ENCODE measurements around the gene CCDC50.

The CCDC50 gene

DNA sequence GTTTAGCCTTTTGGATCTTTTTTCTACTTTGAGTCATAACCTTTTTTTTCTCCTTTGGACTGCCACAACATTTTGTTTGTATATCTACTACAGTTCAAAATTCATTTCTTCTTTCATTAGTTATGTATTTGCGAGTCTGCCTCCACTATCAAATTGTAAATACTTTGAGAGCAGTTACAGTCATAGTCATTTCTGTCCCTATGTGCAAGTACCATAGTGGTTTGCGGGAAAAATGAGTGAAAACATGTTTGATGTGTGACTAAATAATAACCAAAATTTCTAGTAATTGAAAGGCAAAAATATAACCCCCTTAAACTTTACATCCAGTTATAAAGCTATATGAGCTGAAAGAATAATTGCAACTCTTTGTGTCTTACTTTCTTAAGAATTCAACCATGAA, 45.8 kb upstream of the CCDC50 start:
- Histone ChIP-seq H3K4me2 (no peak overlapping the region), H4K20me1 (ENCODE audit: insufficient read depth) (no peaks in the 10 kb centered on the region)

DNA sequence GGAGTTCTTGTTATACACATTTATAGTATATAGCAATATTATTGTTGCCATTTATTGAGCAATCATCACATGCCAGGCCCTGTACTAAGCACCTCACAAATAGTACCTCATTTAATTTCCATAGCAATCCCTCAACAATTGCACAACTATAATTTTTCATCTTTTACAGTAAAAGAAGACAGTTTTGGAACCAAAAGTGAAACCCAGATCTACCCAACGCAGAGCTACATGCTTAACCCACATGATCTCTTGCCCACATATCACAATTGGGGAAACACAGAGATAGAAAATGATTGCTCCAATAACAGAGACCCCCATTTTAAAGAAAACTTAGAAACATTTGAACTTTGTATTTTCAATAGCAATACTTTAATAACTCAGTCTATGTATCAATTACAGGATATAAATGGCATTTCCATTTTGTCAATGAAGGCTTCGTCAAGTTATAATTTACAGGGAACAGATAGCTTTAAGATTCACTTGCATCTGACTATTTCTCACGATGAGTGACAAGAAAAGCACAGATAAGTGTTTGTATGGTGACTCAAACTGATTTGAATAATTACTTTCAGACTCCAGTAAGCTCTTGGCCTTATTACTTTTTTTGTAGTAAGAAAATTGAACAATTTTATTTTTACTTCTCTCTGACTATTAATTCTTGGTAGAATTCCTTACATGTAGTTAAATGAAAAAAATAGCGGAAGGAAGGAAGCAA, 38.7 kb upstream of the CCDC50 start:
- Histone ChIP-seq H3K9ac (peak overlapping the region; percentile 6; the same call in 1 of the 2 replicates), H3K27me3 (ENCODE audit: insufficient read depth, low read depth) (no peaks in the 10 kb centered on the region), H2AFZ (ENCODE audit: low read depth) (peak overlapping the region; percentile 36), H3K27ac (peak overlapping the region; percentile 55), H4K20me1 (ENCODE audit: insufficient read depth) (no peaks in the 10 kb centered on the region), H3K36me3 (ENCODE audit: insufficient read depth) (no peaks in the 10 kb centered on the region), H3K4me2 (peak overlapping the region; percentile 79), H3K4me3 (IDR thresholded peaks at IDR 0.05; ENCODE audit: insufficient read depth, low read depth, low read length) (peak overlapping the region; percentile 83), H3K79me2 (ENCODE audit: insufficient read depth, low read depth) (no peaks in the 10 kb centered on the region), H3K4me1 (ENCODE audit: low read depth, poor library complexity, severe bottlenecking) (peaks cover 41% of the 10 kb centered on the region)
- TF ChIP-seq, protein P1, sequence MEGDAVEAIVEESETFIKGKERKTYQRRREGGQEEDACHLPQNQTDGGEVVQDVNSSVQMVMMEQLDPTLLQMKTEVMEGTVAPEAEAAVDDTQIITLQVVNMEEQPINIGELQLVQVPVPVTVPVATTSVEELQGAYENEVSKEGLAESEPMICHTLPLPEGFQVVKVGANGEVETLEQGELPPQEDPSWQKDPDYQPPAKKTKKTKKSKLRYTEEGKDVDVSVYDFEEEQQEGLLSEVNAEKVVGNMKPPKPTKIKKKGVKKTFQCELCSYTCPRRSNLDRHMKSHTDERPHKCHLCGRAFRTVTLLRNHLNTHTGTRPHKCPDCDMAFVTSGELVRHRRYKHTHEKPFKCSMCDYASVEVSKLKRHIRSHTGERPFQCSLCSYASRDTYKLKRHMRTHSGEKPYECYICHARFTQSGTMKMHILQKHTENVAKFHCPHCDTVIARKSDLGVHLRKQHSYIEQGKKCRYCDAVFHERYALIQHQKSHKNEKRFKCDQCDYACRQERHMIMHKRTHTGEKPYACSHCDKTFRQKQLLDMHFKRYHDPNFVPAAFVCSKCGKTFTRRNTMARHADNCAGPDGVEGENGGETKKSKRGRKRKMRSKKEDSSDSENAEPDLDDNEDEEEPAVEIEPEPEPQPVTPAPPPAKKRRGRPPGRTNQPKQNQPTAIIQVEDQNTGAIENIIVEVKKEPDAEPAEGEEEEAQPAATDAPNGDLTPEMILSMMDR (conservative IDR thresholded peaks at IDR 0.05; ENCODE audit: low read depth, low read length) = no peak

More for the DNA sequence above, 45.8 kb upstream of the CCDC50 start:
- H3K27ac ChIP-seq = no peak overlapping the region
- H3K4me3 ChIP-seq (IDR thresholded peaks at IDR 0.05; ENCODE audit: insufficient read depth, low read depth, low read length) = no peak overlapping the region
- no peak overlapping the region for H2AFZ ChIP-seq (ENCODE audit: low read depth)
- TF ChIP-seq, protein P1 (conservative IDR thresholded peaks at IDR 0.05; ENCODE audit: low read depth, low read length) = no peak
- no peaks in the 10 kb centered on the region for H3K4me1 ChIP-seq (ENCODE audit: low read depth, poor library complexity, severe bottlenecking)
- H3K36me3 ChIP-seq (ENCODE audit: insufficient read depth) = no peaks in the 10 kb centered on the region
- no peaks in the 10 kb centered on the region for H3K79me2 ChIP-seq (ENCODE audit: insufficient read depth, low read depth)
- no peak overlapping the region for H3K9ac ChIP-seq
- H3K27me3 ChIP-seq (ENCODE audit: insufficient read depth, low read depth) = no peaks in the 10 kb centered on the region

DNA sequence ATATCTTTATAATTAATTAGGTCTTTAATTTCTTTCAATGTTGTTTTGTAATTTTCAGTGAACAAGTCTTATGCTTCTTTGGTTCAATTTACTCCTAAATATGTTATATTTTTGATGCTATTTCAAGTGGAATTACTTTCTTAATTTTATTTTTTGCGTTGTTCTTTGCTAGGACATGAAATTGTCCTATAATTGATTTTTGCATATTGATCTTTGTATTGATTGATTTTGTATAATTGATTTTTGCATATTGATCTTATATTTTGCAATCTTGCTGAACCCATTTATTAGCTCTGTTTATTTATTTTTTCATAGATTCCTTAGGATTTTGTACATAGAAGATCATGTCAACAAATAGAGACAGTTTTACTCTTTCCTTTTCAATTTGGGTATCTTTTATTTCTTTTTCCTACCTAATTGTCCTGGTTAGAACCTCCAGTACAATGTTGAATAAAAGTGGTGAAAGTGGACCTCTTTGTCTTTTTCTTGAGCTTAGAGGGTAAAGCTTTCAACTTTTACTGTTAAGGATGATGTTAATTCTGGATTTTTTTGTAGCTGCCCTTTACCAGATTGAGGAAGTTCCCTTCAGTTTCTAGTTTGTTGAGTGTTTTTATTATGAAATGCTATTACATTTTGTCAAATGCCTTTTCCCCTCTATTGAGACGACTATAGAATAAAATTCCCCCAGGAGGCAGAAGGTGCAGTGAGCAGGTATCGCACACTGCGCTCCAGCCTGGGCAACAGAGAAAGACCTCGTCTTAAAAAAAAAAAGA, 36.8 kb upstream of the CCDC50 start:
- Histone ChIP-seq H3K4me2 (no peak overlapping the region), H3K4me3 (IDR thresholded peaks at IDR 0.05; ENCODE audit: insufficient read depth, low read depth, low read length) (no peak overlapping the region), H3K27me3 (ENCODE audit: insufficient read depth, low read depth) (no peaks in the 10 kb centered on the region), H3K4me1 (ENCODE audit: low read depth, poor library complexity, severe bottlenecking) (peaks cover 61% of the 10 kb centered on the region), H3K27ac (no peak overlapping the region), H3K79me2 (ENCODE audit: insufficient read depth, low read depth) (no peaks in the 10 kb centered on the region), H3K9ac (no peak overlapping the region), H4K20me1 (ENCODE audit: insufficient read depth) (no peaks in the 10 kb centered on the region), H2AFZ (ENCODE audit: low read depth) (no peak overlapping the region), H3K36me3 (ENCODE audit: insufficient read depth) (no peaks in the 10 kb centered on the region)
- TF ChIP-seq, protein P1 (conservative IDR thresholded peaks at IDR 0.05; ENCODE audit: low read depth, low read length) = no peak

DNA sequence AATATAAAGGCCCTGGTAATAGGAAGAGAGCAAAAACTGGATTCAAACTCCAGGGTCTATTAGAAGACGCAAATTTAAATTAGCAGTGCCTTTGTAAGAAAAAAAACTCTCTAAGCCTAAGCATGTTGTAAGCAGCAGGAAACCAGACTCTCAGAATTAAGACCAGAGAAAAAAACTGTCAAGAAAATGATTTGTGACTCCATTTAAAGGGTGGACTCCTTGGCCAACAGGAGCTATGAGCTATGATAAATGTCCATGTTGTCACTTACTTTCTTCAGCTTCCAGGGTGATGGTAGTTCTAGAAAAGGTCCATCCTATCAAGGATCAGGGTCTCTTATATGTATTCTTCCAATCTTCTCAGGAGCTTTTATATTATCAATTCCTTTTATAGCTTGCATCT, 34.9 kb upstream of the CCDC50 start:
- peaks cover 78% of the 10 kb centered on the region for H3K4me1 ChIP-seq (ENCODE audit: low read depth, poor library complexity, severe bottlenecking)
- no peak overlapping the region for H3K27ac ChIP-seq
- H3K9ac ChIP-seq = no peak overlapping the region
- no peak overlapping the region for H3K4me3 ChIP-seq (IDR thresholded peaks at IDR 0.05; ENCODE audit: insufficient read depth, low read depth, low read length)
- H3K27me3 ChIP-seq (ENCODE audit: insufficient read depth, low read depth) = no peaks in the 10 kb centered on the region
- H3K79me2 ChIP-seq (ENCODE audit: insufficient read depth, low read depth) = no peaks in the 10 kb centered on the region
- H3K36me3 ChIP-seq (ENCODE audit: insufficient read depth) = no peaks in the 10 kb centered on the region
- no peak overlapping the region; the same call in 1 of the 2 replicates for H3K4me2 ChIP-seq
- H4K20me1 ChIP-seq (ENCODE audit: insufficient read depth) = no peaks in the 10 kb centered on the region
- TF ChIP-seq, protein P1 (conservative IDR thresholded peaks at IDR 0.05; ENCODE audit: low read depth, low read length) = no peak
- H2AFZ ChIP-seq (ENCODE audit: low read depth) = no peak overlapping the region
